ENCODE data around the gene KCNAB2.

DNA sequence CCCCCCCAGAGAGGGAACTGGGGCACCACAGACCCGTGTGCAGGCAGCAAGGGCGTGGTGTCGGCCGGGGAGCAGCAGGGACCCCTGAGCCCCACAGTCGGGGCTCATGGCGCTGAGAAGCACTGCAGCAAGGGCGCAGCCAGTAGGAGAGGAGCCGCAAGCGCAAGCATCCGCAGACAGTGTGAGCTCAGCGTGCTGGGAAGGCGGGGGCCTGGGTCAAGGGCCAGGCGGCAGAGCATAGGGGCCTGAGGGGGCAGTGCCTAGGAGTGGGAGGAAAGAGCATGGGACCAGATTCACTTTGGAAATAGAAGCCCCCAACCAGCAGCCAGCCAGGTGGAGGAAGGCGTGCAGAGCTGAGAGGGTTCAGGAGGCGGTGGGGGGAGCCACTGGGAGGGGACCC lies 6.7 kb upstream of the KCNAB2 start:
- TF ChIP-seq POLR2A (IDR thresholded peaks at IDR 0.05) = no peak
- TF ChIP-seq, protein P1, sequence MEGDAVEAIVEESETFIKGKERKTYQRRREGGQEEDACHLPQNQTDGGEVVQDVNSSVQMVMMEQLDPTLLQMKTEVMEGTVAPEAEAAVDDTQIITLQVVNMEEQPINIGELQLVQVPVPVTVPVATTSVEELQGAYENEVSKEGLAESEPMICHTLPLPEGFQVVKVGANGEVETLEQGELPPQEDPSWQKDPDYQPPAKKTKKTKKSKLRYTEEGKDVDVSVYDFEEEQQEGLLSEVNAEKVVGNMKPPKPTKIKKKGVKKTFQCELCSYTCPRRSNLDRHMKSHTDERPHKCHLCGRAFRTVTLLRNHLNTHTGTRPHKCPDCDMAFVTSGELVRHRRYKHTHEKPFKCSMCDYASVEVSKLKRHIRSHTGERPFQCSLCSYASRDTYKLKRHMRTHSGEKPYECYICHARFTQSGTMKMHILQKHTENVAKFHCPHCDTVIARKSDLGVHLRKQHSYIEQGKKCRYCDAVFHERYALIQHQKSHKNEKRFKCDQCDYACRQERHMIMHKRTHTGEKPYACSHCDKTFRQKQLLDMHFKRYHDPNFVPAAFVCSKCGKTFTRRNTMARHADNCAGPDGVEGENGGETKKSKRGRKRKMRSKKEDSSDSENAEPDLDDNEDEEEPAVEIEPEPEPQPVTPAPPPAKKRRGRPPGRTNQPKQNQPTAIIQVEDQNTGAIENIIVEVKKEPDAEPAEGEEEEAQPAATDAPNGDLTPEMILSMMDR (IDR thresholded peaks at IDR 0.05) = no peak

Measured in right lobe of liver (tissue), 4 donors.